GM18909 (cell line): ENCODE results near the gene ZNF101.
"Not testable (repeated sequence)": the region's sequence is repeated elsewhere in the genome, so short reads cannot be mapped to it uniquely, and the experiment has no call there.

ENCODE experiments used
- ATAC-seq: cut with Tn5 transposase; IDR thresholded peaks from one replicate; pipeline ENCODE4 v1.9.1; 2021; ENCODE audit warnings: mild to moderate bottlenecking; ENCODE audit not compliant: unreplicated experiment, poor library complexity

ZNF101 gene

DNA sequence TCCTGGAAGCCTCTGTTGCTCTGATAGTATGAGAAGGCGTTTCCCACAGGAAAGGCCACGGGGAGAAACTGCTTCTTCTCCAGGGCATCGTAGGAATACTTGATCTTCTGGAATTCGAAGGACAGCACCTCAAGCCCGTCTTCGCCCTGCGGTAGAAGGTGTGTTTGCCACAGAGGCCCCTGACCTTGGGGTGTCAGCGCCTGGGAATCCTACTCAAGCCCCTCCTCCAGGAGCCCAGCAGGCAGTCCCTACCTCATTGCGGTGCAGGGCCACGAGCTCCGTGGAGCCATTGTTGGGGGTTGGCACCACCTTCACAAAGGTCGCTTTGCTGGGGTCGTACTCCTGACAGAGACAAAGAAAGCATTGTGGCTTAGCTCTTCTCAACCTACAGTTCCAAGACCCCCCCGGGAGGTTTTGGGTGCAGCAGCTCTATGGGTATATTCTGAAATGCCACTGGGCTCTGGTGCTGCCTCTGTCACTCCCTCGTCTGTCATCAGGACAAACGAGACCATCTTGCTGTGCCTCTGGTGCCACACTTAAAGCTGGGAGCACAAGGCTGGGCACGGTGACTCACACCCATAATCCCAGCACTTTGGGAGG lies 8.9 kb upstream of the ZNF101 start:
- ATAC-seq, result no peak

DNA sequence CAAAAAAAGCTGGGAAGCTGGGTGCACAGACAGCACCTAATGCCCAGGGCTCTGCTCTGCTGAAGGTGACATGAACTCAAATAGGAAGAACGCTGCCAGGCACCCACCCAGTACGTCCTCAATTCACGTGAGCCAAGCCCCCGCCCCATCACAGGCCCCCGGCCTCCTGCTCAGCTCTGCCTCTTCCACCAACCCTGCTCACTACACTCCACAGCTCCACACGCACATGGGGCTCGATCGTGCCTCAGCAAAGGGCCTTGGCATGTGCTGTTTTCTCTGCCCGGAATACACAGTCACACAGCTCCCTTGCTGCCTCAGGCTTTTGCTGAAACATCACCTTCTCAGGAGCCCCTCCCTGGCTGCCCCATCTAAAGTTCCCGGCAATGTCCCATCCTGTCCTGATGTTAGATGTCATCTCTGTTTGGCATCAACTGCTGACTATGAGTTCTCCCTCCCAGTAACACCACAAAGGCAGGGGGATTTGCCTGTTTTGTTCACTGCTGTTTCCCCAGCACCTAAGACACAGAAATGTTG lies 7.4 kb upstream of the ZNF101 start:
- no peak for ATAC-seq

DNA sequence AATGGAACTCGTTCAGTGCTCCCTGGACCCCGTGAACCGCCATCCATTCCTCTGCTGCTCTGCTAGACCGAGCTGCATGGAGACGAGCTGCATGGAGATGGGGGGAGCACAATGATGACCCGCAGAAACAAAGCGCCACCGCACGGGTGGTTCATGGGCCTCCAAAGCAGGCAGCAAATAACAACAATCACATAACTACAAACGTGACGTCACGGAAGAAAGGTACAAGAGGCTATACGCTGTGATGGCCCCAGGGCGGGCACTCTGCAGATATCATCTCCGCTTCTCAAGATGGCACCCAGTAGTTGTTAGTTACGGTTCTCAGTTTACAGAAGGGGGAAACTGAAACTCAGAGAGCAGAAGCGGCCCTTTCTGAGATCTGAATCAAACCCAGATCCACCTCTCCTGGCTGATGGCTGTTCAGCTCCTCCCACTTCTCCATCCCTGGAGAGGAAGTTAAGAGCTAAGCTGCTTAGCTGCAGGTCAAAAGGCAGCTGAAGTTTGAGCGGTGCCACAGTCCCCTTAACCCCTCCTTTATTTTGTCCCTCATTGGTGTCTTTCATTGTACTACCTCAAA lies 6.9 kb upstream of the ZNF101 start:
- peak; percentile 41 for ATAC-seq

DNA sequence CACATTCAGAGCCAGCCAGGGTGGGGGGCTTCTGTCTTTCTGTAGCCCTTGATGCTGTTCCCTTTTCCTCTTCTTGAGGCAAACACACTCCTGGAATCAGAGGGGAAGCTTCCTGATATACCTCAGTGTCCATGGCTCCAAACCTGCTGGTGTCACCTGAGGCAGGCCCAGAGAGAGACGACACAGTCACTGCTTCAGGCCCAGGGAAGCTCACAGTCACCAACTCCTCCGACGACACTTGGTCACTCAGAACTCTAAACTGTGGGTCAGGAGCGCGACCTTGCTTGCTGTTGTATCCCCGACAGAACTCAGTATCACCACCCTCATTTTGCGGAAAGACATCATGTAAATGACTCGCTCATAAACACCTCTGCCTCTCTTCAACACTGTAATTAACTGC lies 6.3 kb upstream of the ZNF101 start:
- no peak for ATAC-seq

DNA sequence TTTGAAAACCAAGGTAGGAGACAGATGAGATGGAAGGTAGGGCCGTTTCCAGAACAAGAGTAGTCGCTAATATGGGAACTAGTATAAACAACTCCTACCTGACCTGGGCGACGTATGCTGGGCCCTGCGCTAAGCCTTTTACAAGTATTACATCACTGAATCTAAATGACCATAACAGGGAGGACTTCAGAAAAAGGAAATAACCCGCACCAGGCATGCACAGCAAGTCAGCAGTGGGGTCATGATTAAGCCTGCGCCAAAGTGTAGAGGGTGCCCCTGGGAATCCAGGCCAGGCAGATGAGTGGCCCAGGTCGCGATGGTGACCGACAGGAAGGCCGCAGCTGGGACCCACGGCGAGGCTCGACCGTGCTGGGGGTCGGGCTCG lies 5.8 kb upstream of the ZNF101 start:
- ATAC-seq, result no peak

DNA sequence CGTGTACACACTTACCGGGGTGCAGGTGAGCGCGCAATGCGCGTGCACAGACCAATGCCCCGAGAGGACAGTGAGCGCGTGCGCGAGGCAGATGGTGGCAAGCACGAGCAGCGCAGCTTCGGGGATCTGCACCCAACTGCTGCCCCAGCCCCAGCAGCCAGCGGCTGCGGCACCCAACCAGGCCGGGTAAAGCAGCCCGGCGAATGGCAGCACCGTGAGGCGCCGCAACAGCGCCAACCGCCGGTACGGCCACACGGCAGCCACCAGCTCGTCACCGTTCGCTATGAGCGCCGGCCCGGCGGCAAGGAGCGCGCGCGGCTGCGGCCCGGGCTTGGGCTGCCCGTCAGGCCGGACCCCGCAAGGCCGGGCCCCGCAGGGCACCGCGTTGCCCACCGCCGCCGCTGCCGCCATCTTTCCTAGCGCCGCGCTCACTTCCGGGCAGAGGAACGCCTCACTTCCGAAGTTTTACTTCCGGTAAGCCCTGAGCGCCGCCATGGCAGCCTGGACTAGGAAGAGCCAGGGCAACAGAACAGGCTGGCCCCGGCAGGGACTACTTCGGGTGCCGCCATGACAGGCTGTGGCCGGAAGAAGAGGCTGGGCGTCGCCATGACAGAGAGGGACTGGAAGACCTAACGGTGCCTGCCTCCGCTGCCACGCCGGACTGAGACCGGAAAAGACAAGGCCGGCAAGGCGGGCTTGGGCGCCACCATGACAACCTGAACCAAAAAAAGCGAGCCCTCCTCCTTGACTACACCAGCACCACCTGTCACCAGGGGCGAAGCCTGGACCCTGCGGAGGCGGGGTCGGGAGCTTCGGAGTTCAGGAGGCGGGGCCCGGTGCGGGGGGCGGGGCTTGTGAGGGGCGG lies 5.2 kb upstream of the ZNF101 start, which contains the start of gene ATP13A1:
ATP13A1 (minus strand) TSS at position 421 of the 865 bp plus-strand sequence; CDS start at position 411, 10 bp downstream.
- peak; percentile 73 for ATAC-seq

DNA sequence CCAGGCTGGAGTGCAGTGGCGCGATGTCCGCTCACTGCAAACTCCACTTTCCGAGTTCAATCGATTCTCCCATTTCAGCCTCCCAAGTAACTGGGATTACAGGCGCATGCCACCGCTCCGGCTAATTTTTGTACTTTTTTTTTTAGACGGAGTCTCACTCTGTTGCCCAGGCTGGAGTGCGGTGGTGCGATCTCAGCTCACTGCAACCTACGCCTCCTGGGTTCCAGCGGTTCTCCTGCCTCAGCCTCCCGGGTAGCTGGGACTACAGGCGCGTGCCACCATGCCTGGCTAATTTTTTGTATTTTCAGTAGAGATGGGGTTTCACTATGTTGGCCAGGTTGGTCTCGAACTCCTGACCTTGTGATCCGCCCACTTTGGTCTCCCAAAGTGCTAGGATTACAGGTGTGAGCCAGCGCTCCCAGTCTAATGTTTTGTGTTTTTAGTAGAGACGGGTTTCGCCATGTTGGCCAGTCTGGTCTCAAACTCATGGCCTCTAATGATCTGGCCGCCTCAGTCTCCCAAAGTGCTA lies 3.2 kb upstream of the ZNF101 start:
- not testable (repeated sequence) for ATAC-seq

DNA sequence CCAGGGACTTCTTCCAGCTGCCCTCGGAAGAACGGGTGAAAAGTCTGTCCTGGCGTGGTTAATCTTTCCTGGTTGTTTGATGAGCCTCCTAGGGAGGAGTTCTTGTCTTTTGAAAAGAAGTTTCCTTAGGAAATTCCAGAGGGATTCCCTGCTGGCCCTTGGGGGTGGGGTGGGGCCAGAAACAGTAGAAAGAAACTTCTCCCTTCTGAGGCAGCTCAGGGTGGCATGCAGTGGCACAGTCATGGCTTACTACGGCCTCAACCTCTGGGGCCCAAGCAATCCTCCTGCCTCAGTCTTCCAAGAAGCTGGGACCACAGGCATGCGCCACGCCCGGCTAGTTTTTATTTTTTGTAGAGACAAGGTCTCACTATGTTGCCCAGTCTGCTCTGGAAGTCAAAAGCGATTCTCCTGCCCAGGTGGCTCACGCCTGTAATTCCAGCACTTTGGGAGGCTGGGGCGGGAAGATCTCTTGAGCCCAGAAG lies 1.5 kb downstream of the ZNF101 start:
- ATAC-seq, result no peak

DNA sequence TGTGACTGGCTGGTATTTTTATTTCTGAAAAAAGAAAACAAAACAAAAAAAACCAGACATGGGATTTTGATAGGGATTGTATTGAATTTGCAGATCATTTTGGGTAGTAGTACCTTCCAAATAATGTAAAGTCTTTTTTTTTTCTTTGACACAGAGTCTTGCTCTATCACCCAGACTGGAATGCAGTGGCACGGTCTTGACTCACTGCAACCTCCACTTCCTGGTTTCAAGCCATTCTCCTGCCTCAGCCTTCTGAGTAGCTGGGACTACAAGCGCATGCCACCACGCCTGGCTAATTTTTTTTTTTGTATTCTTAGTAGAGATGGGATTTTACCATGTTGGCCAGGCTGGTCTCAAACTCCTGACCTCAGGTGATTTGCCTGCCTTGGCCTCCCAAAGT lies 4.2 kb downstream of the ZNF101 start:
- ATAC-seq, result no peak

DNA sequence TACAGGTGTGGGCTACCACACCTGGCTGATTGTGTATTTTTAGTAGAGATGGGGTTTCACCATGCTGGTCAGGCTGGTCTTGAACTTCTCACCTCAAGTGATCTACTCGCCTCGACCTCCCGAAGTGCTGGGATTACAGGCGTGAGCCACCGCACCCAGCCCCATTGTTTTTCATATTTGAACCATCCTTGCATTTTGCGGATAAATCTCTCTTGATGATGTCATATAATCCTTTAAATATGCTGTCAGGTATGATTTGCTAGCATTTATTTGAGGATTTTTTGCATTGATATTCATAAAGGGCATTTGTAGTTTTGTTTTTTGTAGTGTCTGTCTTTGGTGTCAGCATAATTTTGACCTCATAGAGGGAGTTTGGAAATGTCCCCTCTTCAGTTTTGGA lies 5.7 kb downstream of the ZNF101 start:
- no peak for ATAC-seq

DNA sequence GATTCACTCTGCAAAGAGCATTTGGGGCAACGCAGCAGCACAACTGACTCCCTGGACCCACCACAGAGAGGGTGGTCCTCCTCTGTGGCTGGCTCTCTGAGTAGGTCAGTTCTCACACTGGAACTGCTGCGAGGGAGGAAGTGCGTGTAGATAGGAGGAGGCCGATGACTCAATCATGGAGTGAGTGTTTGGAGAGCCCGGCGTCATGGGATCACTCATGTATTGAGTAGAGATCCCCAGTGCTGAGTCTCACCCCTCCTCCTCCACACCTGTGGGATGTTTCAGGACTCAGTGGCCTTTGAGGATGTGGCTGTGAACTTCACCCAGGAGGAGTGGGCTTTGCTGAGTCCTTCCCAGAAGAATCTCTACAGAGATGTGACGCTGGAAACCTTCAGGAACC lies 8.9 kb downstream of the ZNF101 start:
- ATAC-seq, result no peak

DNA sequence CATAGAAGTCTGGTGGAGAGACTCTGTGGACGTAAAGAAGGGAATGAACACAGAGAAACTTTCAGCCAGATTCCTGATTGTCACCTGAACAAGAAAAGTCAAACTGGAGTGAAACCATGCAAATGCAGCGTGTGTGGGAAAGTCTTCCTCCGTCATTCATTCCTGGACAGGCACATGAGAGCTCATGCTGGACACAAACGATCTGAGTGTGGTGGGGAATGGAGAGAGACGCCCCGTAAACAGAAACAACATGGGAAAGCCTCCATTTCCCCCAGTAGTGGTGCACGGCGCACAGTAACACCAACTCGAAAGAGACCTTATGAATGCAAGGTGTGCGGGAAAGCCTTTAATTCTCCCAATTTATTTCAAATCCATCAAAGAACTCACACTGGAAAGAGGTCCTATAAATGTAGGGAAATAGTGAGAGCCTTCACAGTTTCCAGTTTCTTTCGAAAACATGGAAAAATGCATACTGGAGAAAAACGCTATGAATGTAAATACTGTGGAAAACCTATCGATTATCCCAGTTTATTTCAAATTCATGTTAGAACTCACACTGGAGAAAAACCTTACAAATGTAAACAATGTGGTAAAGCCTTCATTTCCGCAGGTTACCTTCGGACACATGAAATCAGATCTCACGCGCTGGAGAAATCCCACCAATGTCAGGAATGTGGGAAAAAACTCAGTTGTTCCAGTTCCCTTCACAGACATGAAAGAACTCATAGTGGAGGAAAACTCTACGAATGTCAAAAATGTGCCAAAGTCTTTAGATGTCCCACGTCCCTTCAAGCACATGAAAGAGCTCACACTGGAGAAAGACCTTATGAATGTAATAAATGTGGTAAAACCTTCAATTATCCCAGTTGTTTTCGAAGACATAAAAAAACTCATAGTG lies 10.8 kb downstream of the ZNF101 start:
- ATAC-seq, result no peak

DNA sequence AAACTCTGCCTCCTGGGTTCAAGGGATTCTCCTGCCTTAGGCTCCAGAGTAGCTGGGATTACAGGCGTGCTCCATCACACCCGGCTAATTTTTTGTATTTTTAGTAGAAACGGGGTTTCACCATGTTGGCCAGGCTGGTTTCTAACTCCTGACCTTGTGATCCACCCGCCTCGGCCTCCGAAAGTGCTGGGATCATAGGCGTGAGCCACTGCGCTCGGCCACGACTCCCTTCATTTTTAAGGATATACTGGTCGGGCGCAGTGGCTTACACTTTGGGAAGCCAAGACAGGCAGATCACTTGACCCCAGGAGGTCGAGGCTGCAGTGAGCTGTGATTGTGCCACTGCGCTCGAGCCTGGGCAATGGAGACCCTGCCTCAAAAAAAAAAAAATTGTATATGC lies 17.5 kb downstream of the ZNF101 start:
- not testable (repeated sequence) for ATAC-seq

DNA sequence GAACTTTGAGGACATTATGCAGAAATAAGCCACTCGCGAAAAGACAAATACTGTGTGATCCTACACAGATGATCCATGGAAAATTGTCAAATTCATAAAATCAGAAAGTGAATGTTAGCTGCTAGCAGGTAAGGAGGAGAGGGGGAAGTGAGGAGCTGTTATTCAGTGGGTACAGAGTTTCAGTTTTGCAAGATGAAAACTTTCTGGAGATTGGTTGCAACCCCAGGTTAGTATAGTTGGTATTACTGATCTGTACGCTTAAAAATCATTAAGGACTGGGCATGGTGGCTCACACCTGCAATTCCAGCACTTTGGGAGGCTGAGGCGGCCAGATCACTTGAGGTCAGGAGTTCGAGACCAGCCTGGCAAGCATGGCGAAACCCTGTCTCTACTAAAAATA lies 17.9 kb downstream of the ZNF101 start:
- no peak for ATAC-seq

DNA sequence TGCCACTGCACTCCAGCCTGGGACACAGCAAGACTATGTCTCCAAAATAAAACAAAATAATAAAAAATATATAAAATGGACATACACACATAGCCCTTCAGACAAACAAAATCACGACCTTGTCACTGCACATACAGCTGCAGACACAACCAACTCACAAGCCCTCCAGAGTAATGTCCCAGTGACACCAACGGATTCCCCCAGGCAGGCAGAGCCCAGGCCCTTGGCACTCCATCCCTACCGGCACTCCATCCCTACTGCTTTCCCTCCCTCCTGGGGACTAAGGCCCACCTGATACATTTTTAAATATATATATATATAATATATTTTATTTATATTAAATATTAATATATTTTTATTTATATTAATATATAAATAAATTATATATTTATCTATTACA lies 18.5 kb downstream of the ZNF101 start:
- ATAC-seq, result no peak

DNA sequence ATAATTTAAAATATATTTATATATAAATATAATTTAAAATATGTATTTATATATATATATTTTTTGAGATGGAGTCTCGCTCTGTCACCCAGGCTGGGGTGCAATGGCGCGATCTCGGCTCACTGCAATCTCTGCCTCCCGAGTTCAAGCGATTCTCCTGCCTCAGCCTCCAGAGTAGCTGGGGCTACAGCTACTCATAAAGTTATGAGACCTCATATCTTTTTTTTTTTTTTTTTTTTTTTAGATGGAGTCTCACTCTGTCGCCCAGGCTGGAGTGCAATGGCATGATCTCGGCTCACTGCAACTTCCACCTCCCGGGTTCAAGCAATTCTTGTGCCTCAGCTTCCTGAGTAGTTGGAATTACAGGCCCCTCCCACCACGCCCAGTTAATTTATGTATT lies 20.4 kb downstream of the ZNF101 start:
- not testable (repeated sequence) for ATAC-seq

DNA sequence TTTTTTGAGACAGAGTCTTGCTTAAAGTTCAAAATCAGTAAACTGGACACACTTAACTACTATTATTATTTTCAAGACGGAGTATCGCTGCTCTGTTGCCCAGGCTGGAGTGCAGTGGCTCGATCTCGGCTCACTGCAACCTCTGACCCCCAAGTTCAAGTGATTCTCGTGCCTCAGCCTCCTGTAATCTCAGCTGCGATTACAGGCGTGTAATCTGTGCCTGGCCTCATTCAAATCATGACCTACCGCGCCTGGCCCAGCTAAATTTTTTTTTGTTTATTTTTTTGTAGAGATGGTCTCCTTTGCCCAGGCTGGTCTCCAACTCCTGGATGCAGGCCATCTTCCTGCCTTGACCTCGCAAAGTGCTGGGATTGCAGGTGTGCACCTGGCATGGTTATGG lies 23.0 kb downstream of the ZNF101 start:
- no peak for ATAC-seq

DNA sequence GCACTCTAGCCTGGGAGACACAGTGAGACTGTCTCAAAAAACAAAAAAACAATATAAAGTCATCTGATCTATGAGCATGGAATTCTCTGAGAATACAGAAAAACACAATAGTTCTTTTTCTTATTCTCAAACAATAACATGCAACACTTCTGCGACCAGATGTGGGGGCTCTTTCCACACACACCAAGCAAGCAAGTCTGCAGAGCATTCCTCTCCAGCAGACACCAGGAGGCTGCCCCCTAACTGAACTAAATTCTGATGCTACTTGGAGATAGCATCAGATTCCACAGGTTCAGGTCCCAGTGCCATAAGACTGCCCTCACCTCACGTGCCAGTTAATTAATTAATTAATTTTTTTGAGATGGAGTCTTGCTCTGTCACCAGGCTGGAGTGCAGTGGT lies 27.7 kb downstream of the ZNF101 start:
- ATAC-seq, result no peak

DNA sequence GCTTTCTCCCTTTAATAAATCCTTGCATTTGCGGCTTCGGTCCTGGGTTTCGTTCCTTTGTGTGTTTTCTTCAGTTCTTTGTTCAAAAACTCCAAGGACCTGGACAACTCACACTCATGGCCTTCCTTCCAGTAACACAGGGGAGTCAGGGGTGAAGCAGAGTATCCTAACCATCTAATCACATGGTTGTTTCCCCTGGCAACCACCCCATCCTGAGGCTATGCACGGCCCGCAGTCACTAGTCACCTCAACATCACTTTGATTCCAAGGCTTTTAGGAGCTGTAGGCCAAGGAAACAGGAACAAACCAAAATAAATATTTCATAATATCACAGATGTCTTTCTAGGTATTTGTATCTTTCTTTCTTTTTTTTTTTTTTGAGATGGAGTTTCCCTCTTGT lies 28.9 kb downstream of the ZNF101 start:
- no peak for ATAC-seq

DNA sequence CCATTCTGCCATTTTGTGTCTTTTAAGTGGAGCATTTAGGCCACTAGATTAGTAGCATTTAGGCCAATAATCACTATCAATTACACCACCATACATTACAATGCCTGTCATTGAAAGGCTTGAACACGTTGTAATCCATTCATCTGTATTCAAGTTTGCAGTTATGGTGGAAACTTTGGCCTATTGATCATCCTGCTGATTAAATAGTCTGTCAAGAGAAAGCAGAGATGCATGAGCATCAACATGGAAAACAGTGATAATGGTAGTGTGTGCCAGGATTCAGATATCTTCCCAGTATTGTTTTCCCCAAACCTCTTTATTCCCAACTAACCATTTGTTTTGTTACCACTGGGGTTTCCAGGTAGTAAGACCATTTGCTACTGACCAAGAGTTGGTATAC lies 31.9 kb downstream of the ZNF101 start:
- not testable (repeated sequence) for ATAC-seq
